GM21717 (cell line): ENCODE results near the gene TRIM52.
"Not testable (repeated sequence)": the region's sequence is repeated elsewhere in the genome, so short reads cannot be mapped to it uniquely, and the experiment has no call there.

Source experiments
- ATAC-seq: cut with Tn5 transposase; IDR thresholded peaks from one replicate; pipeline ENCODE4 v1.9.1; 2021; ENCODE audit warnings: mild to moderate bottlenecking, moderate library complexity; ENCODE audit not compliant: unreplicated experiment

The TRIM52 gene

DNA sequence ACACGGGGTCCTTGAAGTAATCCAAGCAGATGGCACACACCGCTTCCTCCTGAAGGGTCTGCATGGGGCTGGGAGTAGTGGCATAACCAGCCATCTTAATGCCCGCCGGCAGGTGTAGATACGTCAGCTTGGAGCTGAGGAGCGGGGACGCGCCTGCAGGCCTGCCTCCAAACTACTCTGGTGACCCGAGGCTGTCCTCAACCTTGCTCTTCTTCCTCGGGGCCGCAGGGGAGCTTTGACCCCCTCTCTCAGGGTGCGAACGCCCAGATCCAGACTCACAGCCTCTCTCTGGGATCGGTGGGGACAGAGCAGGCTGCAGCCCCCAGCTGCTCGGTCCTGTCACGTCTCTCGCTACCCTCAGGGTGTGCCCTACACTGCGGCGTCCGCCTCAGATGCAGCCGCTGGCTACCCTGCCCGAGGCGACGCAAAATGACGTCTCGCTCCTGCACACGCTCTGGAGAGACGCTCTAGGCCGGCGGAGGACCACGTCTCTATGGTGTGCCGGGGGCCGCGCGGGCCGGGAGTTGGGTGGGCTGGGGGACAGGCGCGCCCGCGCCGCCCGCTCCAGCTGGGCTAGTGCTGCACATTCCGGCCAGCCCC lies at the start of gene TRIM52:
Gene TRIM52 (minus strand): TSS at position 424 of the 600 bp plus-strand sequence. CDS start 330 bp downstream, at position 94.
- peak; percentile 83 for ATAC-seq

DNA sequence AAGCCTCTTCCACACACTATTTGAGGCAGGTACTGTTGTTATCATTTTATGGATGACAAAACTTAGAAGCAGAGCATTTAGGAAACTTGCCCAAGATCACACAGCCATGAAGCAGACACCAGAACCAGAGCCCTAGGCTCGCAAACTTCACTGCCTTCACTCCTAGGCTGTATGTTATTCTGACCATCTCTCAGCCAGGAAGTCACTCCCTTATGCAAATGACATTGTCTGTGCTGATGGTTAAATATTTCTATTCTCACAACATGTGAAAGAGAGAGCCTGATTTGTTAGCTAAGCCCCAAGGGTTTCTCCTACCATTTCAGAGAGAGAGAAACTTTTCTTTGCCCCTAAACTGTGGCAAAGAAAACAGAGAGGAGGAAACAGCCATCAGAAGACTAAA lies 26.4 kb upstream of the TRIM52 start:
- ATAC-seq, result not testable (repeated sequence)

DNA sequence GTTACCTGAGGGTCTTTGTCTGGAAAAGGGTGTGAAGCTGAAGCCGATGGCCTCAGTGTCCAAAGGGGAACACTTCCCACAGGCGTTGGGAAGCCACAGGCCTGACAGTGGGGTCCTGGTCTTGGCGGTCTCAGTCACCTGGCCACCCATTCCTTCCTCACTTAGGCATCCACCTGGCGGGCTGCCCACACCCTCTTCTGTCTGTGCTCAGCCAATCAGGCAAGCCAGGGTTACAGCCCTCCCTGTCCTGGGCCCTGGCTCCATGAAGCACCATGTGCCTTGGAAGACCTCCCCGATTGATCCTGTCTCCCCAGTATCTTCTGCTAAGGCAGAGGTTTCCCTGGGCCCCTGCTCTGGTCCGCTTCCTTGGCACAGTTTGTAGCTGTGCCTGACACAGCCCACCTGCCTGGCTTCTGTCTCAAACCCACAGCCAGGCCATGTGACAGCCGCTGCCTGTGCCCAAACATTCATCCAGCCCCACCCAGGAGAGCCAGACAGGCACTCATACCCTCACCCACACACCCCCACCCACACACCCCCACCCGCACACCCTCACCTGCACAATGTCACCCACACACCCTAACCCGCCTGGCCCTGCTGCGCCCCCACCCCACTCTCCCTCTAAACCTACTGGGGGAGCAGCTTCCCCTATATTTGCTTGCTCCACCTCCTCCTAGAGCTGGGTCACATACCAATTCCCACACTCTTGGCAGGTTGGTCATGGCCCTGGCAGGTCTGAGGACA lies 25.2 kb upstream of the TRIM52 start:
- not testable (repeated sequence) for ATAC-seq

DNA sequence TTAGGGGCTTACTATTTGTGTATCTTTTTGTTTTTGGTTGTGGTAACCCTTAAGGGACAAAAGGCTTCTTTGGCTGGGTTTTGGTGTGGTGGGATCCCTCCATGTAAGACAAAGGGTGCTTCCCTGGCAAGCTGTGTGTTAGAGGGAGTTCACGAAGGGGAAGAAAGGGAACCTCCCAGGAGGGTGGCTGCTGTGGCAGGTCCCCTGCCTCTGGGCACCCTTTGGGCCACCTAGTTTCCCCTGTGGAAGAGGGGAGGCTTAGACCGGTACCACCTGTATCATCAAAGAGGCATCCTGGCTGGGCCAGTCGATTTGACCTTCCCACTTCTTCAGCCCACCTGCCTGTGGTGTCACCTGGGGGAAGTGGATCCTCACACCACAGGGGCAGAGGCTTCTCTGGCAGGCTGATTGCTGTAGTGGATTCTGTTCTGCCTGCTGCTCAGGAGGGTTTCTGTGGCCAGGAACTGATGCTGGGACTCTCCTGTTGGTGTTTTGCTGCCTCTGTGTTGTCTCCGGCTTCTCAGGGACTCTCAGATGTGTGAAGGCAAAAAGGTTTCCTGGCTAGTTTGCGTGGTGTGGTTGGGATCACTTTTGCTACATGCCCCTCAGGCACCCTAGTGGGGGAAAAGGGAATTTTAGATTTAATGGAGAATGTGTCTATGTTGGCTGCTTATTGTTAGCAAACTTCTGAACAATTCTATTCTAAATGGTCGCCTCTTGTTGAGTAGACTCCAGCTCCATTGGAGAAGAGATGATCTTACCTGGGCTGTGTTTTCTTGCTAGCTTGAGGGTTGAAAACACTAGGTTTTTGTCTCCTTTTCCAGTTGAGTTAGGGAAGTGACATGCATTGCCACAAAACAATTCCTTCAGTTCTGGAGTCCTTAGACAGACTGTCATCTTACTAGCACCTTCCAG lies 23.2 kb upstream of the TRIM52 start:
- not testable (repeated sequence) for ATAC-seq

DNA sequence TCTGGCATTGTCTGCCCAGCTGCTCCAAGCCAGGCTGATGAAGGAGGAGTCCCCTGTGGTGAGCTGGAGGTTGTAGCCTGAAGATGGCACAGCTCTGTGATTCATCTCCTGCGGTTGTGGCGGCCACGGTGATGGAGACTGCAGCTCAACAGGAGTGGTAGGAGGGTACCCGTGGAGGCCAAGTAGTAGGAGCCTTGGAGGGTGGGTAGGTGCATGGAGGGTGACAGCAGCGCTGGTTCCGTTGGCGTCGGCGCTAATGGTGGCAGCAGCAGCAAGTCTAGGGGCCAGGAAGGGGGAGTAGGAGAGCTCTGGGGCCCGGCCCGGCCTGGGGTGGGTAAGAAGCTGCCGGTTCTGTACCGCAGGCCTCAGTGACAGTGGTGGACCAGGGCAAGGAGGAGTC lies 22.4 kb upstream of the TRIM52 start:
- no peak for ATAC-seq

DNA sequence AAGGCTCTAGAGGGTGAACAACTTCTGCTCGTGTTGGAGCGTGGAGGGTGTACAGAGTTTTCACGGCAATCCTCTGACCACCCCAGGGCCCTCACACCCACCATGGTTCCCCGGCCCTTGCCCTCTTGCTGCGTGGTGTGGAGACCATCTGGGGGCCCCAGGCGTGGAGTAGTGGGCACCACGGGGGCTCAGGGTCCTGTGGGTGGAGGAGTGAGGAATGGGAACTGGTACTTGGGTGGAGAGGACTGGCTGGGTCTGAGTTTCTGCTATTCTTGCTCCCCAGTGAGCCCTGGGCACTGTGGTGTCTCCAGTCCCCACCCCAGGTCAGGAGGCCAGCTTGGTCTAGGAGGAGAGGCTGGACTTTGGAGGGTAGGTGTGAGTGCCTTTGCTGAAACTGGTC lies 21.9 kb upstream of the TRIM52 start:
- no peak for ATAC-seq

DNA sequence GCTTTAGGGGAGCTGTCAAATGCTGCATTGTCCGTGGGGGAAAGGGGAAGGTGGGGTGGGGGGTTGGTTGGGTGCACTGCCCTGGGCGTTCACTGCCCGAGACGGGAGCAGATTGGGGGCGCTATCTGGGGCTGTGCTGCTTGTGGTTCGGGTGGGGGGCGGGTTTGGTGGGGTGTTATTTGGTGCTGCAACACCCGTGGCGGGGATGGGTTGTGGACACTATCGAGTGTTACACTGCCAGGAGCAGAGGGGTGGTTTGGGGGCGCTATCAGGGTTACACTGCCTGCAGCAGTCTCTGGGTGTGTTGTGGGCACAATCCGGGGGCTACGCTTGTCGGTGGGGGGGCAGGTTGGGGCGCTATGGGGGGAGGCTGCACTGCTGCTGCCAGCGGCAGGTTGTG lies 21.5 kb upstream of the TRIM52 start:
- ATAC-seq, result not testable (repeated sequence)

DNA sequence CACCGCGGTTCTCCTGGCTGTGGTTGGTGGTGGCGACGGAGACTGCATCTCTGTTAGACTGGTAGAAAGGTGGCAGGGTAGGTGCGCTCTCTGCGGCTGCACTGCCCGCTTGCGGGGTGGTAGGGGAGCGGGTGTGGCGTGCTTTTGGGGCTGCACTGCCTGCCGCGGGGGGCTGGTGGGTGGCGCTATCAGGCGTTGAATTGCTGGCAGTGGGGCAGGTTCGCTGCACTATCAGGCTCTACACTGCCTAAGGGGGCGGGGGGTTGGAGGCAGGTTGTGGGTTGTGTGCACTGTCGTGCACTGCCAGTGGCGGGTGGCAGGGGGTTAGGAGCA lies 21.0 kb upstream of the TRIM52 start:
- ATAC-seq, result no peak

DNA sequence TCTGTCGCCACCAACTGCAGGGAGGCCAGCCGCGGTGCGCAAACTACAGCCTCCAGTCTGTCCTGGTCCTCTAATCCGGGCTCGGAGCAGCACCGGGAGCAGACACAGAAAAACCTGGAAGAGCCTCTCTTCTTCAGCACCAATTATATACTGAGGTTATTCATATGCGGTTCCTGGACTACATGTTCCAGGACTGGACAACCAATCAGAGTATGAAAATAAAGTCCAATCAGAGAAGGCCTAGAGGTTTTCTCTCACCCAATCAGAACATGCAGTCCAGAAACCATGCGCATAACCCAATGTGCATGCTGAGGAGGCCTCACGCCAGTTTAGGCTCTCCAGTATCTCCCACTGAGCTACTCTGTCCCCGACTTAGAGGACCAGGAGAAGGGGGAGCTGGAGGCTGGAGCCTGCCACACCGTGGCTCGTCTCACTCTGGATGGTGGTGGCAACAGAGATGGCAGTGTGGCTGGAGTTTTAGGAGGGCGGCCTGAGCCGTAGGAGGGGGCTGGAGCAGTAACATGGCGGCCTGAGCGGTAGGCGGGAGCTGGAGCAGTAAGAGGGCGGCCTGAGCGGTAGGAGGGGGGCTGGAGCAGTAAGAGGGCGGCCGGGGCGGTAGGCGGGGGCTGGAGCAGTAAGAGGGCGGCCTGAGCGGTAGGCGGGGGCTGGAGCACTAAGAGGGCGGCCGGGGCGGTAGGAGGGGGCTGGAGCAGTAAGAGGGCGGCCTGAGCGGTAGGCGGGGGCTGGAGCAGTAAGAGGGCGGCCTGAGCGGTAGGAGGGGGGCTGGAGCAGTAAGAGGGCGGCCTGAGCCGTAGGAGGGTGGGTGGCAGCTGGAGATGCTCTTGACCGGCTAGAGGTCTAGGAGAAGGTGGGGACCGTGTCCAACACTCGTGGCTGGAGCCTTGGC lies 20.4 kb upstream of the TRIM52 start:
- no peak for ATAC-seq

DNA sequence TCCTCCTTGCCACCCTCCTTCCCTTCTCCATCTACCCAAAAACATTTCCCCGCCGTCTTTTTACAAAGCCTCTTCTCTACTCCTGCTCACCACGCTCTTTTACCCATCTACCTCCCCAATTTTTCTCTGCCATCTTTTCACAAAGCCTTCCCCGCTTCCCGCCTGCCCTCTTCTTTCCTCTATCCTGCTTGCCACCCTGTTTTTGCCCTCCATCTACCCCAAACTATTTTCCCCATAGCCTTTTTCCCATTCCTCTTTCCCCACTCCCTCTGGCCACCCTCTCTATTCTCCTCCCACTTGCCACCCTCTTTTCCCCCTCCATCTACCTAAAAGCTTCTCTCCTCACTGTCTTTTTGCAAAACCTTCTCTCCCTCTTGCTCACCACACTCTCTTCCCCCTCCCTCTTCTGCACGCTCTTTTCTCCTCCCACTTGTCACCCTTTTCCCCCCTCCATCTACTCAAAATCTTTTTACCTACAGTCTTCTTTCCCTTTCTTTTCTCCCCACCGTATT lies 19.4 kb upstream of the TRIM52 start:
- no peak for ATAC-seq

DNA sequence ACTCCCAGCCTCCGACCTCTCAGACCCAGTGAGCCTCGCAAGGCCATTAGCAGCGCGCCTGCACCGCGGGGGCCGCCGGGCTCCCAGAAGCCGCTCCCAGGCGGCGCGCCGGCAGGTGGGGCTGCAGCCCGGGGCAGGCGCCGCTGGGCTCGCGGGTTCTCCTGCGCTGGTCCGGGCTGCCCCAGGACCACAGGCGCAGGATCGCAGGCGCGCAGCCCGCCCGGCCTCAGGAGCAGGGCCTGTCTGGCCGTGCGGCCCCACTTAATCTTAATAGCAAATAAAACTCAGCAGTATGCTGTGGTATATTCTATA lies 12.4 kb upstream of the TRIM52 start:
- ATAC-seq, result not testable (repeated sequence)

DNA sequence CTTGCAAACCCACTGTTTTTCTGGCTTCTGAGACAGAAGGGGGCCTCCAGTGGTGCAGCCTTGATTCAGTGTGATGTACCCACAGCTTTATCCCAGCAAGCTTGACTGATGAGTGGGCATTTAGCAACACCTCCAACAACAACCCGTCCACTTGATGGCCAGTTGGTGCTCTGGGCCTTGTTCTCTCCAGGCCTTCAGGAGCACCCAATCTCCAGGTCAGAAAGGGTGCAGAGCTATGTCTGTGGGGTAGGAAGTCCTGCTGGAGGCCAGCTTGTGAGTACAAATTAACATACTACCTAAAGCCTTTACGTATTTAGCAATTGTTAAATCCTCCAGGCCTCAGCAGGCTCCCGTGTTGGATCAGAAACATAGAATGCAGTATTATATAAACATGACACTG lies 10.1 kb upstream of the TRIM52 start:
- no peak for ATAC-seq

DNA sequence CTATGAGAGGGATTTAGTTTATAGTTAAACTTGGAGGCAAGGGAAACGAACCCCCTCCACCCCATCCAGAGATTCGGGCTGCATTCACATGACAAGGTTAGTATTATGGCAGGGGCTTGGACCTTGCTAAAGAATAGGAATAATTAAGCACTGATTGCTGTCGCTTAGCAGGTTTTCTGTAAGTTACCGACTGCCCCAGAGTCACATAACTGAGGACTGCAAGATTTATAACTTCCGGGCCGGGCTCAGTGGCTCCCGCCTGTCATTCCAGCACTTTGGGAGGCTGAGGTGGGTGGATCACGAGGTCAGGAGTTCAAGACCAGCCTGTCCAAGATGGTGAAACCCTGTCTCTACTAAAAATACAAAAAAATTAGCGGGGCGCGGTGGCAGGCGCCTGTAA lies 7.0 kb upstream of the TRIM52 start:
- not testable (repeated sequence) for ATAC-seq

DNA sequence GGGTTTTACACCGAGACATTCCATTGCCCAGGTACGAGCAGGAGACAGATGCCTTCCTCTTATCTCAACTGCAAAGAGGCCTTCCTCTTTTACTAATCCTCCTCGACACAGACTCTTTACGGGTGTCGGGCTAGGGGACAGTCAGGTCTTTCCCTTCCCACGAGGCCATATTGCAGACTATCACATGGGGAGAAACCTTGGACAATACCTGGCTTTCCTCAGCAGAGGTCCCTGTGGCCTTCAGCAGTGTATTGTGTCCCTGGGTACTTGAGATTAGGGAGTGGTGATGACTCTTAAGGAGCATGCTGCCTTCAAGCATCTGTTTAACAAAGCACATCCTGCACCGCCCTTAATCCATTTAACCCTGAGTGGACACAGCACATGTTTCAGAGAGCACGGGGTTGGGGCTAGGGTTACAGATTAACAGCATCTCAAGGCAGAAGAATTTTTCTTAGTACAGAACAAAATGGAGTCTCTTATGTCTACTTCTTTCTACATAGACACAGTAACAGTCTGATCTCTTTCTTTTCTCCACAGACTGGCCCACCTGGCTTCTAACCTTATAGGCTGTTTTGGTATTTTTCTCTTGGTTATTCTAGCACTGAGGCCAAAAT lies 6.5 kb upstream of the TRIM52 start:
- not testable (repeated sequence) for ATAC-seq

DNA sequence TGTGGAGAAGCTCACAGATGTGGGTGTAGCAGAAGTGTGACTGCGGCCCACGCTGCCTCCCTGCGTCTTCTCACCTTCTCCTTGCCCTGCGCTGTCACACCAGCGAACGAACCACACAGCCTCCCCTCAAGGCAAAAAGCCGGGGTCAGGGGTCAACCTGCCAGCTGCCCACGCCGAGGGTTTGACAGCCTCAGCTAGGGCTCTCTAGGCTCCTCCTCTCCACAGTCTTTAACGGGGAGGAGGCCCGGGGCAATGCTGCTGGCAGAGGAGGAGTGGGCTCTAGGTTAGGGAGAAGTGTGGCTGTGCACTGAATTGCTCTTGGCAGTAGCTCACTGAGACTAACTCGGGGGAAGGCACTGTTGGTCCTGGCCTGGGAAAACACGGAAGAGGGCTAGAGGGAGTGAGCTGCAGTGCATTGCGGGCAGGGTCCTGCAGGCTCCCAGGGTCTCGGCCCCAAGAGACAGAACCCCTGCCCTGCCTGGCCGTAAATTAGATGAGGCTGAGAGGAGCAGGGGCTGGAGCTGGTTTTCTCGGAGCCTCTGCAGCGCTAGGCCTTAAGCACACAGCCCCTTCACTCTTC lies 4.2 kb upstream of the TRIM52 start:
- no peak for ATAC-seq

DNA sequence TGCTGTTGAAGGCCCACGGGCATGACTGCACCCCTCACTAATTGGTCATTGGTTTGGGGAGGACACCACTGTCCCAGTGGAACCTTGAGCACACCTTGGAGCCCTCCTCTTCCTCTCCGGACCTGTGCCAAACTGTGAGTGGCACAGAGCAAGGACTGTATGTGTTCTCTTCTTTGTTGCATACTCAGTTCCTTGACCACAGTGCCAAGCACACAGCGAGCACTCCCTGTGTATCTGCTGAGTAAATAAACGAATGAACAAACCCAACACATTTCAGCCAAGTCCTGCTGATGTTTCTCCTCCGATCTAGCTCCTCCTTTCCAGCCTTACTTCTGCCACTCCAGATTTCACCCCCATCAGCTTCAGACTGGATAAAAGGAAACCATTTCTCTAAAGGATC lies 2.7 kb upstream of the TRIM52 start:
- ATAC-seq, result no peak

DNA sequence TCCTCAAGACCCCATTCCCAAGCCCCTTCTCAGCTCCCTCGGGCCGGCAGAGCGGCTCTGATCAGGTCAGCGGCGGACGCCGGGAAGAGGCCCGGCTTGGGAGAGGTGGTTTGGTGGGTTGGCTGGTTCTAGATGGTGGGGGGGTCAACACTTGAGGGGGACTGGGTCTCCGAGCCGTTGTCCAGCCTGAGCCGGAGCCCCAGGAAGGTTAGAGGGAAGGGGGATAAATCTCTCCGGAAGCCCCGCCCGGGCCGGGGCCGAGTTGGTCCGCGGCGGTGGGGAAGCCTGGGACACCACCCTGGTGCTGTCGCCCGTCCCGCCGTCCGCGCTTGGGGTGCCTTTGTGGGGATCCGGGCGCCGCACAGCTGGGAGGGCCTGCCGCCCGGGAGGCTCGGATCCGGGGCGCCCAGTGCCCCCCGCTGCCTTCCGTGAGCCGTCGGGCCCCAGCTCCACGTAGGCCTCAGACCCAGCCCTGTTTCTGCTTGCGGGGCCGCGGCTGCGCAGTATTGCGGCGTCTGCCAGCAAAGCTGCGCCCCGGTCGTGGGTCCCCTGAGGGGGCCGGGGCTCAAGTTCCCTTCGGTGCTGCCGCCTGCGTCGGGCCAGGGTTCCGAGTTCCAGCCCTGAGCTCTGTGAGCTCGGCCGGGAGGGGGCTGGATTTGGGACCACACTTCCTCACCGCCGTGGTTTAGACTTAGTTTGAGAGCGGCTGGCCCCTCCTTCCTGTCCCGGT lies 542 bp upstream of the TRIM52 start:
- ATAC-seq, result peak; percentile 61

DNA sequence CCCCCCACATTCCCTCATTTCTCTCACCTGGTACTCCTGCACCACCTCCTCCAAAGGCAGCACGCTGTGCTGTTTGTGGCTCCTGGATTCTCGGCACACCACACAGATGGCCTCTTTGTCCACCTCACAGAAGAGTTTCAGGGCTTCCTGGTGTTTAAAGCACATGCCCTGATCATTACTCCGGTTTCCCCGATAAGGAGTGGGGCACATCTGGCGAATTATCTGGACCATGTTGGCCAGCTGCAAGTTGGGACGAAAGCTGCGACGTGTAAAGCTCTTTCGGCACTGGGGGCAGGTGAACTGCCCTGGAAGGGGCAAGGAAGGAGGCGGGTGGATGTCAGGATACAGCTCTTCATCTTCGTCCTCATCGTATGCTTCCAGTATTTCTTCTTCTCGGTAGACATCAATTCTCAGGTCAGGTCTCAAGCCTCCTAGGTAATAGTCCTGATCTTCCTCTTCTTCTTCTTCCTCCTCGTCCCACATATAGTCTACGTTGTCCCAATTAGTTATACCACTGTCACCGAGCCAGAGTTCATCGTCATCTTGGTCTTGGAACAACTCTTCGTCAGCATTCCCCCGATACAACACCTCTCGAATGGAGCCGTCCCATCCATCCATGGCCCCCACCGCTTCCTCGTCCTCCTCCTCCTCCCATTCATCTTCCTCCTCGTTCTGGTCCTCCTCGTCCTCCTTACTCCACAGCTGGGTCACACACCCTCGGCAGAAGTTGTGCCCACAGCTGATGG lies 796 bp downstream of the TRIM52 start:
- no peak for ATAC-seq
